UCSD-AML1 (cell line): ENCODE data around the gene GMIP.

Experiments
- DNase-seq: peaks from one replicate; lab custom pipeline; 2025; ENCODE audit not compliant: unreplicated experiment; lab: John Stamatoyannopoulos, UW

The GMIP gene

DNA sequence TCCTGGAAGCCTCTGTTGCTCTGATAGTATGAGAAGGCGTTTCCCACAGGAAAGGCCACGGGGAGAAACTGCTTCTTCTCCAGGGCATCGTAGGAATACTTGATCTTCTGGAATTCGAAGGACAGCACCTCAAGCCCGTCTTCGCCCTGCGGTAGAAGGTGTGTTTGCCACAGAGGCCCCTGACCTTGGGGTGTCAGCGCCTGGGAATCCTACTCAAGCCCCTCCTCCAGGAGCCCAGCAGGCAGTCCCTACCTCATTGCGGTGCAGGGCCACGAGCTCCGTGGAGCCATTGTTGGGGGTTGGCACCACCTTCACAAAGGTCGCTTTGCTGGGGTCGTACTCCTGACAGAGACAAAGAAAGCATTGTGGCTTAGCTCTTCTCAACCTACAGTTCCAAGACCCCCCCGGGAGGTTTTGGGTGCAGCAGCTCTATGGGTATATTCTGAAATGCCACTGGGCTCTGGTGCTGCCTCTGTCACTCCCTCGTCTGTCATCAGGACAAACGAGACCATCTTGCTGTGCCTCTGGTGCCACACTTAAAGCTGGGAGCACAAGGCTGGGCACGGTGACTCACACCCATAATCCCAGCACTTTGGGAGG is 16.3 kb upstream of the GMIP start:
- DNase-seq, result no peak

- DNase-seq, result no peak
Measured at GRCh38 chr19:19657397-19657783, 13.9 kb upstream of the GMIP start.

GRCh38 chr19:19656451-19657396 is 13.3 kb upstream of the GMIP start:
- no peak for DNase-seq

DNA sequence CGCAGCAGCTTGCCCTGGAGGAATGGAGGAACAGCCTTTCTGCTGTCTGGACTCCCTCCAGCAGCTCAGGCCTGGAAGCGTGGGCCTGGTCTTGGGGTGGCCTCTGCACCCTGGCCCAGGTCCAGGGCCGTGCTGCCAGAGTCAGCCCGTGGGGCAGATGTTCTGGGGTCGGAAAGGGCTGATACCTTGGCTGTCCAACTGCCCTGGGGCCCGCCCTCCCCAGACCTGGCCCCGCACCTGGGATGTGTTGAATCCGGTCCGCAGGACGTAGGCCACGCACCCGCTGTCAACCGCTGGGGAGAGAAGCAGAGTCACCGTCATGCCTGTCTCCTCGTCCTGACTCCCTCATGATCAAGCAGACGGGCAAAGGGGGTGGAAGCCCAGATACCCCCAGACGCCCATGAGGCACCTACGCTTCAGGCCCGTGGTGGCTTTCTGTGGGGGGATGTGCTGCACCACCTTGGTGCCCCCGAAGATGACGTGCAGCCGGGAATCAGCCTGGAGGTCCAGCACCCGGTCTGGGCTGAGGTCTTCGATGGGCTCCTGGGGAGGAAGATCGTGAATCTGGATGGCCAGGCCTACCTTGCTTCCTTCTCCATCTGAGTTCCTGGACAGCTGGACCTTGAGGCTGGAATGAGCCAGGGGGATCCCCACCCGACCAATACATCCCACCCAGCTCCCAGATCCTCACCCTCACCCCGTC is 12.3 kb upstream of the GMIP start:
- no peak for DNase-seq

GRCh38 chr19:19655051-19655594 is 11.7 kb upstream of the GMIP start:
- no peak for DNase-seq

DNA sequence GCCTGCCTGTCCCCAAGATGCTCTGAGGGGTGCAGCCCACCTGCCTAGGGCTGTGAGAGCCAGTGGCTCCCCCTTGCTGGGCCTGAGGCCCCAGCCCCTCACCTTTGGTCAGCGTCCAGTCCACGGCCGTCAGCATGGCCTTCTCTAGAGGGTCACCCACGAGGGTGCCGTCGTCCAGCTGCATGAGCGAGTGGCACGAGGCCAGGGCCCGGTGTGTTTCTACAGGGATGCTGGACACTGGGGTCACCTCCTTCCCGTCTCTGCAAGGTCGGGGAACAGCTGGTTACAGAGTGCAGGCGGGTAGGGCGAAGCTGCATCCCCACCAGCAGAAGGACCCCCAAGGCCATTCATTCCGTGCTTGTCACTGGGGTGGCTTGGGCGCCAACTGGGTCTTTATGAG is 11.0 kb upstream of the GMIP start:
- DNase-seq, result no peak

DNA sequence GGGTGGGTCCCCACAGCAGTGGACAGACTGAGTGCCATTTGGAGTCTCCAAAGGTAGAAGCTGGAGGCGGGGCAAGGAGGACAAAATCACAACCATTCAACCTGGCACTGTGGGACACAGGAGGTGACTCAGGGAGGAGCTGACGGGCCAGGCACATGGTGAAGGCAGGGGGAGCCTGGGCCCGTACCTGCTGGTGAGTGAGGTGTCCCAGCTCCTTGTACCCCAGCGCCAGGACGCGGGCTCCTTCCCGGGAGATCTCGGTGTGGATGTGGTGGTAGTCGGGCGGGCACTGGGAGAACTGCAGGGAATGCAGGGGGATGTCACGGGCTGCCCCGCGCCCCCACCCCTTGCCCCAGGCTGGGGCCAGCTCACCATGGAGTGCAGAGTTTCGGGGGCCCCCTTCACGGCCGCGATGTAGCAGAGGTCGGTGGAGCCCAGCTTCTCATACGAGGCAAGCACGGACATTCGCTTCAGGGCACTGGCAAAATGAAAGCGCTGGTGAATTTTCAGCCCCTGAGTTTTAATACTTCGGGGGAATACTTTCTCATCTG is 10.2 kb upstream of the GMIP start:
- no peak for DNase-seq

DNA sequence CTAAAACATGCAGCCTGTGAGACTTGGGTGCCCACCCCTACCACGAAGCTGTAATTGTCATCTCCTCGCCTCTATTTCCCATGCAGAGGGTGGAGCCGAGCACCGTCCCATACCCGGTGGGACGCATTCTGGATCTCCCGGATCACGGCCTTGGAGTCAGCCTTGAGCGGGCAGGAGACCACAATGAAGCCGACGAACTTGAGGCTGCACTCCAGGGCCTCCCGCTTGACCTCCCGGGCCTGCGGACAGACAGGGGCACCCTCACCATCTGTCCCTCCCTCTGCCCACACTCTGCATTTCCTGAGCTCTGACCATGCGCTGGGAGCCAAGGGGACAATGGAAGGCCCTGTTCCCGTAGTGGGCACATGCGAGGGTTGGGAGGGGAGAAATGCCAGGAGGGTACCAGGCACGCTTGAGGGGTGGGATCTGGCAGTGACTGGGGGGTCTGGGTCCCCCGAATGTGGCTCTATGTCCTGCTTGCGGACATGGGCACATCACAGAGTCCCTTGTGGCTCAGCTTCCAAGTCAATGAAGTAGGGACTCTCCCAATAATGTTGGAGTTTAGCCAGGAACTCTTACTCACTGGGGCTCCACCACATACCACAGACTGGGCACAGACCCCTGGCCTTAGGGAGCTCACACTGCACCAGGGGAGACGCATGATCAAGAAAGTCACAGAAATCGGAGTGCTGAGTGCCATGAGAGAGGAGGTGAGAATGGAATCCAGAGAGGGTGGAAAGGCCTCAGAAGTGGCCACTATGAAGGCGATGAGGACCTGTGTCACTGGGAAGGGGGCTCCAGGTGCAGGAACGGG is 9.2 kb upstream of the GMIP start:
- no peak for DNase-seq

GRCh38 chr19:19651076-19651475 is 7.6 kb upstream of the GMIP start:
- no peak for DNase-seq

DNA sequence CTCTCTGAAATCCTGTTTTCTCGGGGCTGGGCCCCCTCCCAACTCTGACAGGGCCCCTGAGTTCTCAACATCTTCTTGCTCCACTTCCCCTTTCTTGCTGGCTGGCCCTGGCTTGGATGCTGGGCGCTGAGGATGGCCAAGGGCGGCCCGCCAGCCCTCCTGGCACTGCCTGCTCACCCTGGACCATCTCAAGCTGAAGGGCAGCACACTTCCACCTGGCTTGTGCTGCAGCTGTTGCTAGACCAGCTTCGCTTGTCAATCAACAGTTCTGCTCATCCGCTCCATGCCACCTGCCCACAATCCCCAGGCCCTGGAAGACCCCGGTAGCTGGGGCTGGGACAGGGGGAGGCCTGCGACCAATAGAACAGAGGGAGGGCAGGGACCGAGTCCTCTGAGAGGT is 6.9 kb upstream of the GMIP start:
- no peak for DNase-seq

DNA sequence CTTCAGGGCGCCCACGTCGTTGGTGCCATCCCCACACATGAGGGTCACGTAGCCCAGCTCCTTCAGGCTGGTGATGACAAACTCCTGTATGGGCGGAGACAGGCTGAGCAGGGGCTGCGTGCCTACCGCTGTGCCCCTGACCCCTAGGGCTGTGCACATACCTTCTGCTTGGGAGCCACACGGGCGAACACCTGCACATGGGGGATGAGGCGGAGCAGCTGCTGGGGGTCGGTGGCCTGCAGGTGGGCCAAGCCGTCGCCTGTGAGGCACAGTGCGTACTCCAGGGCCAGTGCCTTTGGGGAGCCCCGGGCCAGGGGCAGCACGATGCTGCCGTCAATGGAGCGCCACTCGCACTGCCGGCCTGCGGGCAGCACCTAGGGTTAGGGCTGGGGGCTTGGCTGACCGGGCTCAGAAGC is 6.1 kb upstream of the GMIP start:
- DNase-seq, result no peak

DNA sequence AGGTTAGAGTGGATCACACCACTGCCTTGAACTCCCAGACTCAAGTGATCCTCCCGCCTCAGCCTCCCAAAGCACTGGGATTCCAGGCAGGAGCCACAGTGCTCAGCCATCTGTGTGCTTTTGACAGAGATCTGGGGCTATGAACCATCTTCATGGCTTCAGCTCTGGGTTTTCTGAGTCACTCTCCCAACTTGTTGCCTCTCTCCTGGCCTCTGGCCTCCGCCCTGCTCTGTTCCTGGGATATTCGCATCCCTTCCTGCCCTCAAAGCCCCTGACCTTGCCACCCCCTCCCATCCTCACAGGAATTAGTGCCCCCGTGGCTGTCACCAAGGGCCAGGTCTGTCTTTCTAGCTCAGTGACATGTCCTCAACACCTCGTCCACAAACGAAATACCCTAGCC is 5.7 kb upstream of the GMIP start:
- no peak for DNase-seq

DNA sequence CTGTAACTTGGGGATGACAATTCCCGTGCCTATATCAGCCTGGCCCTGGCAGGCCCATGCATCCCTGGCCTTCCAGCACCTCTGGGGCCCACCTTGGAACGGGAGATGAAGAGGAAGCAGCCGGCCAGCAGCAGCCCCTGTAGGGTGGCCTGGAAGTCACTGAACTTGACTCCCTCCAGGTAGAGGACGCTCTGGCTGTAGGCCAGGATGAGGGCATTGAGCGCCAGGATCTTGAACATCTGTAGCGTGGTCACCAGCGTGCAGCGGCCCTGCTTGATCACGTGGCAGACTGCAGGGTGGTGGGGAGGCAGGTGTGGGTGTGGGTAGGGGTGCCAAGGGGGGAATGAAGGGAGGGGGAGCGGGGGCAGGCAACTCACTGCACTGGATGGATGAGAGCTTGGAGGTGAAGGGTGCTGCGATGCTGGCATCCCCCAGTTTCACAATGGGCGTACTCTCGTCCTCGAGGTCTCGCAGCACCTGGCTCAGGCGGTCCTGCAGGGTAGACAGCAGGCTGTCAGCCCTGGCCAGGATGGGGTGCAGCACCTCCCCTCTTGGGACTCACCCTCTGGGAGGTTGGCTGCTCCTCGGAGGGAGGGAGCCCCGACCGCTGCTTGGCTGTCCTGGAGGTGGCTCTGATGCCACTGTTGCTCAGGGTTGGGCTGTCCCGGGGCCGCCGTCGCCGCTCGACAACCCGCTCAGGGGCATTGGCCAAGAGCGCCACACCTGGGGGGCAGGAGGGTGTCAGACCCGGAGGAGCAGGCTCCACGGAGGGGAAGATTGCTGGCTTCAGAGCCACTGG is 3.8 kb upstream of the GMIP start:
- no peak for DNase-seq

DNA sequence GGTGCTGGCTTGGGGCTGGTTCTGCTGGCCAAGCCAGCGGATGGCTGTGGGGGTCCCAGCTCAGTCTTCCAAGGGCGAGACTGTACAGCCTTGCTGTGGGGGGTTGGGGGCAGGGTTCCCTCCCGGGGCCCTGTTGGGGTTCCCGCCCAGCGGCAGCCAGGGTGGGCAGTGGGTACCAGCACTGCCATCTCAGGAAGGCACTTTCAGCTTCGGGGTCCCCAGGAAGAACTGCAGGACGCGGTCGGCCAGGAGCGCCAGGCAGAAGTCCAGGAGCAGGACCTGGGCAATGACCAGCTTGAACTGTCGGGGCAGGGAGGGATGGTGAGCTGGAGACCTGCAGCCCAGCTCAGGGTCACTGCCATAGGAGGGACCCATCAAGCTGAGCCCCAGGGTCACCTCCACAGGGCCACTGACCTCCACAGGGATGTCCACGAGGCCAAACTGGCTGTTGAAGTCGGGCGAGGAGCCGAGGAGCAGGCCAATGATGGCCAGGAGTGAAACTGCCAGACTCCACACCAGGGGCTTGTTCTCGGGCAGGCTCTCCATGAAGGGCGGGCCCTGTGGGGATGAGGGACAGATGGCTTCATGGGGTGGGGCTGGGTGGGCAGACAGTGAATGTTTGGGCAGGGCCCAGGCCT is 1.9 kb upstream of the GMIP start:
- DNase-seq, result no peak

- DNase-seq, result no peak
Measured at GRCh38 chr19:19644054-19644388, 564 bp upstream of the GMIP start.

- DNase-seq, result peak; percentile 40
Measured at GRCh38 chr19:19642506-19643157, 825 bp downstream of the GMIP start.

DNA sequence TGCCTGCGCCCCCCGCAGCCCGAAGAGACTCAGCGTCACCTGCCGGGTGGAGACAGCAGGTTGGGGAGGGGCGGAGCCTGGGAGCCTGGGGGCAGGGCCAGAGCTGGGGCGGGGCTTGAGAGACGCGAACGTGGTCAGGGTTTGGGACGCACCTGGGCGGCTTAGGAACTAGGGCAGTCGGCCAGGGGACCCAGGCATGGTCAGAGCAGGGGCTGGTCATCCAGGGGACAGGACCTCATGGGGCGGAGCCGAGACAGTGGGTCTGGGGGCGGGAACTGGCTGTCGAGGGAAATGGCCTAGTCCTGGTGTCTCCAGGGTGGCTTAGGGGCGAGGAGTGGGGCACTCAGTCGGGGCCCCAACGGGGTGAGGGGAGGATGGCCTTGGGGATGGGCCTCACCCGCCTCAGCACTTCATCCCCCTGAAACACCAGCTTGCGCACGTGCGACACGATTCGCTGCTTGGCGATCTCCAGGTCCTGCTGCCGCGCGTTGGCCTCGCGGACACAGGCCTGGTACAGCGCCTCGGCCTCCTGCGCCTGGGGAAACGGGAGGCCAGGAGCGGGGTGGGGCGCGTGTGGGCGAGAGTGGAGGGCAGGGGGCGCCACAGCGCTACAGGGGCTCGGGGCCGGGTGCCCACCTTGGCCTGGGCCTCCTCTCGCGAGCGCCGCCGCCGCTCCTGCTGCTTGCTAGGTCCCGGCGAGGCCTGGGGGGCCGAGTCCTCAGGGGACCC is 5.8 kb downstream of the GMIP start:
- no peak for DNase-seq

DNA sequence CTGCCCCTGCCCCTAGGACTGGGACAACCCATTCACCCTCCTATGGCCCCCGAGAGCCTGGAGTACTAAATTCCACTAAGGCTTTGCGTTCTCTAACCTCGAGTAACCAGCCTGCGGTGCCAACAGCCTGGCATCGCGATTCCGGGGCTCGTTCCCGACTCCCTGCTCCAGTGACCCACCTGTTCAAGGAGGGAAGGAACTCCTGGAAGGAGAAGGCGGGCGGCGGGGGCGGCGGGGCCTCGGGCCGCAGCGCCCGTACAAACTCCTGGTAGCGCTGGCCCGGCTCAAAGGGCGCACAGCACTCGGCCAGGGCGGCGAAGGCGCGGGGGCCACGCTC is 6.3 kb downstream of the GMIP start:
- no peak for DNase-seq
